ENCODE results near the gene IDI2. TPM values are rescaled to one million over a fixed set of nuclear protein-coding genes. Genes with fewer than 3 reads are reported as not detected.

Gene IDI2
- total and polyA plus RNA-seq, 2 of the 13 experiments (the other 11 are each of a cell fraction or from before 2014, with no cell fraction given), result not detected

Other genes starting within 250 kb of the IDI2 start
- 19.5 and 23.6 TPM in 2 replicates for gene LARP4B, start 94.2 kb downstream of the IDI2 start, total RNA-seq (2016; rRNA removed; fragmentation: Illumina TruSeq; extraction: Trizol)
- 29.4 and 30.2 TPM in 2 replicates for gene LARP4B, start 94.2 kb downstream of the IDI2 start, polyA plus RNA-seq (2011; rRNA removed)
- 85.5 and 101 TPM in 2 replicates for gene GTPBP4, start 37.4 kb downstream of the IDI2 start, total RNA-seq (2016; rRNA removed; fragmentation: Illumina TruSeq; extraction: Trizol)
- 20.1 and 24.1 TPM in 2 replicates for gene GTPBP4, start 37.4 kb downstream of the IDI2 start, polyA plus RNA-seq (2011; rRNA removed)
- gene IDI1, start 23.3 kb upstream of the IDI2 start, total RNA-seq (2016; rRNA removed; fragmentation: Illumina TruSeq; extraction: Trizol), result 145 and 247 TPM in 2 replicates
- gene IDI1, start 23.3 kb upstream of the IDI2 start, polyA plus RNA-seq (2011; rRNA removed), result 44.4 and 56.6 TPM in 2 replicates
- gene WDR37, start 30.5 kb upstream of the IDI2 start, total RNA-seq (2016; rRNA removed; fragmentation: Illumina TruSeq; extraction: Trizol), result 5.4 and 5.9 TPM in 2 replicates
- 7.5 and 8.6 TPM in 2 replicates for gene WDR37, start 30.5 kb upstream of the IDI2 start, polyA plus RNA-seq (2011; rRNA removed)